ENCODE data around the gene APRT.

The APRT gene

GRCh38 chr16:88857728-88858339 lies 46.1 kb upstream of the APRT start:
- TF ChIP-seq REST (IDR thresholded peaks at IDR 0.05; ENCODE audit: insufficient replicate concordance, low read depth) (no peak), CTCF (IDR thresholded peaks at IDR 0.05; ENCODE audit: insufficient read depth, low read length) (peak; percentile 51)
- H3K4me3 ChIP-seq (replicated peaks; ENCODE audit: insufficient read depth, low read length), result peak overlapping the region; percentile 62
- peak; percentile 32 to 73 for DNase-seq (ENCODE audit: low read depth in 1 of 2, low spot score in 1 of 2)
- H3K27ac ChIP-seq (replicated peaks), result peak overlapping the region; percentile 75
- no peaks in the 10 kb centered on the region for H3K27me3 ChIP-seq (ENCODE audit: insufficient read depth, poor library complexity, severe bottlenecking)

- Histone ChIP-seq H3K4me3 (replicated peaks; ENCODE audit: insufficient read depth, low read length) (peak within 1 kb of the TSS; percentile 62), H3K27ac (replicated peaks) (peak within 1 kb of the TSS; percentile 75), H3K27me3 (ENCODE audit: insufficient read depth, poor library complexity, severe bottlenecking) (no peaks in the 10 kb centered on the region)
- TF ChIP-seq SPI1 (IDR thresholded peaks at IDR 0.05; ENCODE audit: borderline replicate concordance, low read depth) (no peak), POLR2AphosphoS5 (IDR thresholded peaks at IDR 0.05; ENCODE audit: low read depth) (no peak; the same call in 1 of the 2 replicates), CTCF (IDR thresholded peaks at IDR 0.05; ENCODE audit: insufficient read depth, low read length) (no peak), GABPA (IDR thresholded peaks at IDR 0.05; ENCODE audit: low read depth) (no peak), REST (IDR thresholded peaks at IDR 0.05; ENCODE audit: insufficient replicate concordance, low read depth) (no peak)
- peak; percentile 71 to 89 for DNase-seq (ENCODE audit: low read depth in 1 of 2, low spot score in 1 of 2)
Measured at GRCh38 chr16:88856828-88857727, 45.4 kb upstream of the APRT start, which contains the start of the genes GALNS and TRAPPC2L. Gene GALNS, minus strand, starts transcription at chr16:88856947. Its CDS starts 70 bp downstream, at chr16:88856877. Gene TRAPPC2L, plus strand, starts transcription at chr16:88857127. Its CDS starts 24 bp downstream, at chr16:88857151.

- peak overlapping the region; percentile 58 for H3K27ac ChIP-seq (replicated peaks)
- peak overlapping the region; percentile 50 for H3K4me3 ChIP-seq (replicated peaks; ENCODE audit: insufficient read depth, low read length)
- DNase-seq (ENCODE audit: low read depth in 1 of 2, low spot score in 1 of 2), result peak in 1 of 2 experiments; percentile 24
- no peaks in the 10 kb centered on the region for H3K27me3 ChIP-seq (ENCODE audit: insufficient read depth, poor library complexity, severe bottlenecking)
- TF ChIP-seq POLR2AphosphoS5 (IDR thresholded peaks at IDR 0.05; ENCODE audit: low read depth) (no peak), CTCF (IDR thresholded peaks at IDR 0.05; ENCODE audit: insufficient read depth, low read length) (no peak), REST (IDR thresholded peaks at IDR 0.05; ENCODE audit: insufficient replicate concordance, low read depth) (no peak), SPI1 (IDR thresholded peaks at IDR 0.05; ENCODE audit: borderline replicate concordance, low read depth) (no peak), GABPA (IDR thresholded peaks at IDR 0.05; ENCODE audit: low read depth) (no peak)
Measured at GRCh38 chr16:88856122-88856827, 44.5 kb upstream of the APRT start.
